ENCODE measurements around the gene TMEM238.

DNA sequence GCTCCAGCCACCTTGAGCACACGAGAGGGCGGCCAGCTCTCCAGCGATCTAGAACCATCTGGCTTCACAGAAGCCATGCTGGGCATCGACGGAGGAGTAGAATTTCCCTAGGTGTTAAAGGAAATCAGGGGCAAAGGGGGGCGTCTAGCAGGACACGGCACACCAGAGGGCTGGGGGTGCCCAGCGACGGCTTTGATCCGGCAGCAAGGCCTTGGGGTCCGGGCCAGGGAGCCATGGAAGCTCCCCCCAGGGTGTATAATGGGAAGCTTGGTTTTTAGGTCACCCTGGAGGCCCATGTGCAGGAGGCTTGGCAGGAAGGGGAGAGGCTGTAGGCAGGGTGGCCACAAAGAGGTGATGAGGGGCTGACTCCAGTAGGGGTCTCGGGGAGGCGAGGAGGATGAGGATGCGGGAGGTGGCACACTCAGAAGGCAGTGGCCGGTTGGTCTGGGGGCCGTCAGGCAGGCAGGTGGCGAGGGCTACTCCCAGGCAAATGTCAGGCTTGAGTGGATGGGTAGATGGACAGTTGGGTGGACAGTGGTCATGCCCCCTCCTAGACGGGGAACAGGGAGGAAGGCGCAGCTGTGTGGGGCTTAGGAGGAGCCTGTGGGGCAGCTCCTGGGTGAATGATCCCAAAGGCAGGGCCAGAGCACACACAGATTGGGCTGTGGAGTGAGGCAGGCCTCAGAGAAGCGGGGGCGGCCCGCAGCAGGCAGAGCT lies 38.8 kb downstream of the TMEM238 start:
- TF ChIP-seq, protein P1, sequence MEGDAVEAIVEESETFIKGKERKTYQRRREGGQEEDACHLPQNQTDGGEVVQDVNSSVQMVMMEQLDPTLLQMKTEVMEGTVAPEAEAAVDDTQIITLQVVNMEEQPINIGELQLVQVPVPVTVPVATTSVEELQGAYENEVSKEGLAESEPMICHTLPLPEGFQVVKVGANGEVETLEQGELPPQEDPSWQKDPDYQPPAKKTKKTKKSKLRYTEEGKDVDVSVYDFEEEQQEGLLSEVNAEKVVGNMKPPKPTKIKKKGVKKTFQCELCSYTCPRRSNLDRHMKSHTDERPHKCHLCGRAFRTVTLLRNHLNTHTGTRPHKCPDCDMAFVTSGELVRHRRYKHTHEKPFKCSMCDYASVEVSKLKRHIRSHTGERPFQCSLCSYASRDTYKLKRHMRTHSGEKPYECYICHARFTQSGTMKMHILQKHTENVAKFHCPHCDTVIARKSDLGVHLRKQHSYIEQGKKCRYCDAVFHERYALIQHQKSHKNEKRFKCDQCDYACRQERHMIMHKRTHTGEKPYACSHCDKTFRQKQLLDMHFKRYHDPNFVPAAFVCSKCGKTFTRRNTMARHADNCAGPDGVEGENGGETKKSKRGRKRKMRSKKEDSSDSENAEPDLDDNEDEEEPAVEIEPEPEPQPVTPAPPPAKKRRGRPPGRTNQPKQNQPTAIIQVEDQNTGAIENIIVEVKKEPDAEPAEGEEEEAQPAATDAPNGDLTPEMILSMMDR (IDR thresholded peaks at IDR 0.05) = no peak
- TF ChIP-seq POLR2AphosphoS5 (IDR thresholded peaks at IDR 0.05; ENCODE audit: low read depth, low read length) (no peak), TCF7L2 (IDR thresholded peaks at IDR 0.05; ENCODE audit: low read depth, low read length) (no peak), SIN3A (IDR thresholded peaks at IDR 0.05; ENCODE audit: borderline replicate concordance, insufficient read depth, low read depth, low read length) (no peak)
